ENCODE measurements around the gene FBXL7.

DNA sequence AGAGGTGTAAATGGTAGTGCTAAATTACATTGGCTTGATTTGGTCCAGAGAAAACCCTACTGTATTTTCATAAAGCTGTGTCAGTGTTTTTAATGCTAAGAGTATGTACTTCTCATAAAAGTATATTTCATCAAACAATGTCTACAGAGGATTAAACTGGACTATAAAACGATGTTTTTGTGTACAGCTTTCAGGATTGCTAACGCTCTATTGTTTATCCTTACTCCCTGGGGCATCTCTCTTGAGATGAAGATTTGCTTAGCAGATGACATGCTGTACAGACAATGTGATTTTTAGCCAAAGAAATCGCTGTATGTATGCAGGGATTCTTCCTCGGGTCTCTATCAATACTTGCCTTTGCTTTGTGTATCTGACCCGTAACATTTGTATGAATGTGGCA is 216.0 kb downstream of the FBXL7 start:
- TF ChIP-seq CTCF (IDR thresholded peaks at IDR 0.05; ENCODE audit: extremely low read depth in 1 of 2, insufficient read depth in 1 of 2, low read depth in 1 of 2, low read length in 2 of 2): no peak
- TF ChIP-seq, protein P1, sequence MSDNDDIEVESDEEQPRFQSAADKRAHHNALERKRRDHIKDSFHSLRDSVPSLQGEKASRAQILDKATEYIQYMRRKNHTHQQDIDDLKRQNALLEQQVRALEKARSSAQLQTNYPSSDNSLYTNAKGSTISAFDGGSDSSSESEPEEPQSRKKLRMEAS (IDR thresholded peaks at IDR 0.05; ENCODE audit: insufficient read depth, insufficient read length): no peak
- TF ChIP-seq FOS (IDR thresholded peaks at IDR 0.05; ENCODE audit: borderline replicate concordance, insufficient read depth, low read length): no peak
- no peak for TF ChIP-seq POLR2AphosphoS5 (IDR thresholded peaks at IDR 0.05; ENCODE audit: insufficient read depth, low read depth, low read length)
- TF ChIP-seq EZH2 (IDR thresholded peaks at IDR 0.05; ENCODE audit: borderline replicate concordance, low read depth, low read length, severe bottlenecking): no peak

Data from endothelial cell of umbilical vein (primary cell).